H1 (cell line): ENCODE data around the gene DCANP1. TPM values are rescaled to one million over a fixed set of nuclear protein-coding genes. Genes with fewer than 3 reads are reported as not detected.

Source experiments
- MAFK ChIP-seq: IDR thresholded peaks from 2 replicates; pipeline ENCODE4 v1.6.1; 2012; ENCODE audit warnings: low read depth, mild to moderate bottlenecking, improper control_type of control experiment, low read length
- polyA plus RNA-seq, 7 experiments: library from polyadenylated mRNA; depleted of rRNA in 3 of 7; stranded (reverse) in 5 of 7; unstranded in 2 of 7; fragments of >200 nt in 5 of 7; fragments of 200-250 nt in 2 of 7; gene quantifications; 1 replicate in 5 of 7; 2 replicates in 1 of 7; 4 replicates in 1 of 7; pipeline versions ENCODE4 v1.2.1 to v1.2.3, GENCODE V29; 2011 to 2013; ENCODE audit warnings: missing spikeins in 2 of 7, mixed read lengths in 2 of 7
- small RNA-seq: library from polyadenylated mRNA; stranded (forward); fragments of <200 nt; extraction: miRNeasy Mini kit (QIAGEN cat#:217004); gene quantifications from one replicate; pipeline ENCODE3, GENCODE V24; 2013; ENCODE audit not compliant: insufficient read depth
- total RNA-seq: library from RNA; stranded (reverse); fragmentation: NEBNext Ultra II Directional; extraction: Animal tissue kit (Norgen Biotek cat#: 25700); gene quantifications from 2 replicates; pipeline ENCODE4 v1.2.1, GENCODE V29; 2021
- TF ChIP-seq, protein P1 (sequence below), 3 experiments: IDR thresholded peaks; 1 replicate in 2 of 3; 2 replicates in 1 of 3; pipeline versions ENCODE4 v1.5.1 to v1.6.1; 2011; ENCODE audit warnings: low read length in 3 of 3, mild to moderate bottlenecking in 3 of 3, inconsistent platforms in 2 of 3, low read depth in 1 of 3, moderate library complexity in 1 of 3; ENCODE audit not compliant: insufficient read depth in 1 of 3; ENCODE audit errors: control extremely low read depth in 1 of 3

Gene DCANP1
- total and polyA plus RNA-seq, 2 of the 8 experiments (the other 6 are each of a cell fraction or from before 2014, with no cell fraction given): not detected

DNA sequence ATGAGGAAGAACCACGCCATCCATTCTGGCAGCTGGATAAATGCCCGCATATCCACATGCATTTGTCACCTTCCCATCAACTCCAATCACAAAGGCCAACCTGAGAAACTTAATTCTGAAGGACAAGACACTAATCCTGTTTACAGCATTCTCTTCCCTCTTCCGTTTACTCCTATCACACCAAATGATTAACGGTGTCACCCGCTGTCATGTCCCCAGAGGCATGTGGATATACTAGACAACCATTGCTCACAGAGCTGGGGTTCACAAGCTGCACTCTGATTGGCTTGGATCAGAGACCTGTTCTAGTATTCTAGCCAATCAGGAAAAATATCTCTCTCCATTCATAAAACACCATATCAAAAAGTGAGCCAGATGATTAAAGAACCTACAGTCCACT is 51.7 kb downstream of the DCANP1 start (continued):
- TF ChIP-seq, protein P1, sequence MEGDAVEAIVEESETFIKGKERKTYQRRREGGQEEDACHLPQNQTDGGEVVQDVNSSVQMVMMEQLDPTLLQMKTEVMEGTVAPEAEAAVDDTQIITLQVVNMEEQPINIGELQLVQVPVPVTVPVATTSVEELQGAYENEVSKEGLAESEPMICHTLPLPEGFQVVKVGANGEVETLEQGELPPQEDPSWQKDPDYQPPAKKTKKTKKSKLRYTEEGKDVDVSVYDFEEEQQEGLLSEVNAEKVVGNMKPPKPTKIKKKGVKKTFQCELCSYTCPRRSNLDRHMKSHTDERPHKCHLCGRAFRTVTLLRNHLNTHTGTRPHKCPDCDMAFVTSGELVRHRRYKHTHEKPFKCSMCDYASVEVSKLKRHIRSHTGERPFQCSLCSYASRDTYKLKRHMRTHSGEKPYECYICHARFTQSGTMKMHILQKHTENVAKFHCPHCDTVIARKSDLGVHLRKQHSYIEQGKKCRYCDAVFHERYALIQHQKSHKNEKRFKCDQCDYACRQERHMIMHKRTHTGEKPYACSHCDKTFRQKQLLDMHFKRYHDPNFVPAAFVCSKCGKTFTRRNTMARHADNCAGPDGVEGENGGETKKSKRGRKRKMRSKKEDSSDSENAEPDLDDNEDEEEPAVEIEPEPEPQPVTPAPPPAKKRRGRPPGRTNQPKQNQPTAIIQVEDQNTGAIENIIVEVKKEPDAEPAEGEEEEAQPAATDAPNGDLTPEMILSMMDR (IDR thresholded peaks at IDR 0.05; ENCODE audit: control extremely low read depth in 1 of 3, insufficient read depth in 1 of 3, low read depth in 1 of 3, low read length in 3 of 3): no peak
- TF ChIP-seq MAFK: no peak

Small RNAs within 50 kb of the gene (small RNA-seq; reads per million reads assigned to genes)
- not detected for gene DCANP1

Other genes starting within 250 kb of the DCANP1 start
- gene MACROH2A1, start 48.1 kb downstream of the DCANP1 start, total RNA-seq: 92.3 and 102 TPM in 2 replicates
- gene MACROH2A1, start 48.1 kb downstream of the DCANP1 start, polyA plus RNA-seq (2011; rRNA removed): 55.1 and 60.0 TPM in 2 replicates
- gene TIFAB, start 5.0 kb upstream of the DCANP1 start, total RNA-seq: not detected in 2 replicates
- not detected in 2 replicates for gene TIFAB, start 5.0 kb upstream of the DCANP1 start, polyA plus RNA-seq (2011; rRNA removed)
- not detected in 2 replicates for gene NEUROG1, start 88.6 kb upstream of the DCANP1 start, total RNA-seq
- not detected in 2 replicates for gene NEUROG1, start 88.6 kb upstream of the DCANP1 start, polyA plus RNA-seq (2011; rRNA removed)
- gene CXCL14, start 131.6 kb upstream of the DCANP1 start, total RNA-seq: 1.8 and 2.4 TPM in 2 replicates
- gene CXCL14, start 131.6 kb upstream of the DCANP1 start, polyA plus RNA-seq (2011; rRNA removed): 1.2 and 1.5 TPM in 2 replicates